Right cardiac atrium (tissue), 5 donors: ENCODE results near the gene INSL3. TPM values are rescaled to one million over a fixed set of nuclear protein-coding genes. Genes with fewer than 3 reads are reported as not detected.
A peak's percentile ranks its signal among the peaks of the same experiment; 100 is the strongest.
"Not testable (repeated sequence)": the region's sequence is repeated elsewhere in the genome, so short reads cannot be mapped to it uniquely, and the experiment has no call there.

Source experiments
- ATAC-seq, 2 donors: fragments of 200-7000 bp; cut with Tn5 transposase; one replicate each; pipeline versions ENCODE4 v1.8.0 to v1.9.1; 2020; ENCODE audit warnings: moderate library complexity in 2 of 2, mild to moderate bottlenecking in 1 of 2
- DNase-seq, 3 donors: peaks; one replicate each; pipeline ENCODE4 v3.0.0-alpha.2; 2020
- H3K27ac ChIP-seq: one replicate; pipeline ENCODE4 v1.5.1; 2013; ENCODE audit warnings: mild to moderate bottlenecking, low read length, control low read depth, moderate library complexity
- H3K27me3 ChIP-seq: one replicate; pipeline ENCODE4 v1.6.1; 2013; ENCODE audit not compliant: control insufficient read depth, insufficient read depth
- H3K4me1 ChIP-seq: one replicate; pipeline ENCODE4 v1.6.1; 2013; ENCODE audit warnings: low read length; ENCODE audit not compliant: control insufficient read depth, insufficient read depth
- H3K4me3 ChIP-seq: one replicate; pipeline ENCODE4 v1.5.1; 2013; ENCODE audit warnings: low read length, control low read depth
- H3K9me3 ChIP-seq: one replicate; pipeline ENCODE4 v1.6.1; 2013; ENCODE audit warnings: low read length; ENCODE audit not compliant: control insufficient read depth
- WGBS: extraction: QIAGEN DNeasy Blood & Tissue Kit; methylation state at CpG from one replicate; pipeline ENCODE4 v1.1.7; 2013; 5-methylcytosine and 5-hydroxymethylcytosine counted together
- intact Hi-C, 4 donors: fragments of 100-400 bp; cut with DNase I; formaldehyde crosslinking; loops; one replicate each; pipeline versions ENCODE4 v1.11.0 to v1.14.0; 2022 to 2023
- polyA plus RNA-seq: library from polyadenylated mRNA; stranded (reverse); fragments of 200-250 nt; gene quantifications from one replicate; pipeline ENCODE4 v1.2.3, GENCODE V29; 2013
- total RNA-seq, 4 donors: library from RNA; stranded (reverse); fragmentation: NEBNext Ultra II Directional; extraction: Animal tissue kit (Norgen Biotek cat#: 25700); gene quantifications; one replicate each; pipeline ENCODE4 v1.2.1, GENCODE V29; 2021
- donor health status: healthy with polysubstance abuse.
- donor health status: DM: no; HTN: yes; CAD: no.
- donor health status: DM: no; HTN: no; CAD: no.
- donor health status: DM: no; HTN: yes; CAD: no; lungs with severe emphysema.
- donor health status: DM: yes; HTN: yes; CAD: no.

Gene INSL3
- total and polyA plus RNA-seq, 5 donors = not detected

- Histone ChIP-seq H3K27me3 (no peaks in the 10 kb centered on the region), H3K4me1 (no peaks in the 10 kb centered on the region), H3K4me3 (no peak within 1 kb of the TSS), H3K27ac (no peak within 1 kb of the TSS), H3K9me3 (no peaks in the 10 kb centered on the region)
- ATAC-seq (no peak), DNase-seq (peak; percentile 36 to 75 (median 69))
- intact Hi-C loops = no loop called here
- WGBS = 3% methylated on average over 50 of the region's 50 CpGs
Observed at GRCh38 chr19:17794731-17795494, 26.4 kb downstream of the INSL3 start, which contains the start of gene B3GNT3. TSS of gene B3GNT3 (plus strand) at chr19:17795138. CDS start at chr19:17807808, 12,670 bp downstream.

- 46% methylated on average over 9 of the region's 9 CpGs for WGBS
- Histone ChIP-seq H3K4me1 (no peaks in the 10 kb centered on the region), H3K27me3 (no peaks in the 10 kb centered on the region), H3K27ac (no peak overlapping the region), H3K9me3 (no peaks in the 10 kb centered on the region), H3K4me3 (no peak overlapping the region)
- intact Hi-C loops = no loop called here
- no peak for ATAC-seq
- no peak for DNase-seq
Observed at GRCh38 chr19:17794412-17794730, 26.9 kb downstream of the INSL3 start.

GRCh38 chr19:17790059-17790780, 31.1 kb downstream of the INSL3 start:
- H3K9me3 ChIP-seq = no peaks in the 10 kb centered on the region
- DNase-seq (no peak), ATAC-seq (no peak)
- no peak overlapping the region for H3K27ac ChIP-seq
- H3K27me3 ChIP-seq = no peaks in the 10 kb centered on the region
- 66% methylated on average over 6 of the region's 6 CpGs for WGBS
- no peak overlapping the region for H3K4me3 ChIP-seq
- H3K4me1 ChIP-seq = no peaks in the 10 kb centered on the region
- intact Hi-C loops = no loop called here

- Histone ChIP-seq H3K9me3 (no peaks in the 10 kb centered on the region), H3K27me3 (no peaks in the 10 kb centered on the region), H3K4me1 (no peaks in the 10 kb centered on the region), H3K27ac (no peak overlapping the region), H3K4me3 (no peak overlapping the region)
- intact Hi-C loops = no loop called here
- DNase-seq (no peak), ATAC-seq (no peak)
- 77% methylated on average over 2 of the region's 2 CpGs for WGBS
Observed at GRCh38 chr19:17788632-17789031, 32.7 kb downstream of the INSL3 start.

- Histone ChIP-seq H3K4me1 (no peaks in the 10 kb centered on the region), H3K27me3 (no peaks in the 10 kb centered on the region), H3K4me3 (no peak overlapping the region), H3K27ac (no peak overlapping the region), H3K9me3 (no peaks in the 10 kb centered on the region)
- WGBS = 93% methylated on average over 14 of the region's 14 CpGs
- ATAC-seq (no peak), DNase-seq (no peak)
- intact Hi-C loops = no loop called here
Observed at GRCh38 chr19:17787274-17787913, 33.9 kb downstream of the INSL3 start.

- H3K4me1 ChIP-seq = no peaks in the 10 kb centered on the region
- ATAC-seq (peak in 1 of 2 donors; percentile 55), DNase-seq (peak; percentile 67 to 80 (median 72))
- WGBS = 44% methylated on average over 32 of the region's 32 CpGs
- no peaks in the 10 kb centered on the region for H3K27me3 ChIP-seq
- H3K9me3 ChIP-seq = no peaks in the 10 kb centered on the region
- H3K27ac ChIP-seq = no peak overlapping the region
- H3K4me3 ChIP-seq = no peak overlapping the region
- intact Hi-C loops = loop anchor here in 1 of 4 donors (5.0 kb wide), 1 partner anchor 73 kb away; the partner anchor contains the start of gene RPL18A
Observed at GRCh38 chr19:17784201-17785008, 36.9 kb downstream of the INSL3 start.

- not testable (repeated sequence) for DNase-seq, H3K4me1 ChIP-seq
- intact Hi-C loops = loop anchor here in 1 of 4 donors (5.0 kb wide), 1 partner anchor 74 kb away; the partner anchor contains the start of gene RPL18A
Observed at GRCh38 chr19:17783721-17784120, 37.6 kb downstream of the INSL3 start.

GRCh38 chr19:17780781-17781180, 40.5 kb downstream of the INSL3 start:
- DNase-seq (no peak), ATAC-seq (no peak)
- Histone ChIP-seq H3K4me1 (no peaks in the 10 kb centered on the region), H3K9me3 (no peaks in the 10 kb centered on the region), H3K4me3 (no peak overlapping the region), H3K27me3 (no peaks in the 10 kb centered on the region), H3K27ac (no peak overlapping the region)
- 81% methylated on average over 2 of the region's 2 CpGs for WGBS
- intact Hi-C loops = loop anchor here in 1 of 4 donors (5.0 kb wide), 1 partner anchor 77 kb away; the partner anchor contains the start of gene RPL18A

More at GRCh38 chr19:17783721-17784120, 37.6 kb downstream of the INSL3 start:
- not testable (repeated sequence) for H3K9me3 ChIP-seq, H3K27ac ChIP-seq, H3K4me3 ChIP-seq, ATAC-seq, H3K27me3 ChIP-seq
- 69% methylated on average over 5 of the region's 5 CpGs for WGBS

GRCh38 chr19:17778968-17779929, 42.1 kb downstream of the INSL3 start:
- no peak overlapping the region for H3K4me3 ChIP-seq

More at GRCh38 chr19:17778968-17779929, 42.1 kb downstream of the INSL3 start:
- peak; percentile 61 to 70 (median 66) for DNase-seq
- Histone ChIP-seq H3K27ac (no peak overlapping the region), H3K4me1 (no peaks in the 10 kb centered on the region), H3K9me3 (no peaks in the 10 kb centered on the region), H3K27me3 (no peaks in the 10 kb centered on the region)
- peak in 1 of 2 donors; percentile 15 for ATAC-seq
- 13% methylated on average over 25 of the region's 25 CpGs for WGBS
- intact Hi-C loops = loop anchor here in 2 of 4 donors (10.0 kb wide), 1 partner anchor 74 kb away; no protein-coding TSS in a partner anchor
